Activated T-helper 2 cell treated with anti-CD3 and anti-CD28 coated beads, Interferon-gamma antibody, Interleukin-2, Interleukin-4, amounts not matched to agents 10 μg/mL and 5 μg/mL and 100 μg/mL, durations not matched to agents 14 hours and 24 hours and 36 hours (primary cell): ENCODE data around the gene SETDB1. TPM values are rescaled to one million over a fixed set of nuclear protein-coding genes. Genes with fewer than 3 reads are reported as not detected.
"Not testable (repeated sequence)": the region's sequence is repeated elsewhere in the genome, so short reads cannot be mapped to it uniquely, and the experiment has no call there.

Source experiments
- DNase-seq: peaks from one replicate; pipeline ENCODE4 v3.0.0; 2021; ENCODE audit warnings: low spot score
- H3K27ac Mint-ChIP-seq: one replicate; pipeline ENCODE4 v1.8.0; 2021; ENCODE audit warnings: mixed read lengths
- H3K27me3 Mint-ChIP-seq: one replicate; pipeline ENCODE4 v1.8.0; 2021; ENCODE audit warnings: low read depth, mixed read lengths
- H3K36me3 Mint-ChIP-seq: one replicate; pipeline ENCODE4 v1.8.0; 2021; ENCODE audit warnings: low read depth, mixed read lengths
- H3K4me1 Mint-ChIP-seq: one replicate; pipeline ENCODE4 v1.8.0; 2021; ENCODE audit warnings: low read depth, mixed read lengths
- H3K4me3 Mint-ChIP-seq: one replicate; pipeline ENCODE4 v1.8.0; 2021; ENCODE audit warnings: low read depth, mild to moderate bottlenecking, moderate library complexity, mixed read lengths
- H3K9me3 Mint-ChIP-seq: one replicate; pipeline ENCODE4 v1.8.0; 2021; ENCODE audit warnings: mixed read lengths
- intact Hi-C: fragments of 100-400 bp; cut with micrococcal nuclease; formaldehyde crosslinking; loops from one replicate; pipeline ENCODE4 v1.15.1; 2023
- total RNA-seq: library from RNA; stranded (reverse); gene quantifications from 2 replicates; pipeline ENCODE4 v1.2.3, GENCODE V29; 2022

The SETDB1 gene
- 60.9 and 61.1 TPM in 2 replicates for total RNA-seq

DNA sequence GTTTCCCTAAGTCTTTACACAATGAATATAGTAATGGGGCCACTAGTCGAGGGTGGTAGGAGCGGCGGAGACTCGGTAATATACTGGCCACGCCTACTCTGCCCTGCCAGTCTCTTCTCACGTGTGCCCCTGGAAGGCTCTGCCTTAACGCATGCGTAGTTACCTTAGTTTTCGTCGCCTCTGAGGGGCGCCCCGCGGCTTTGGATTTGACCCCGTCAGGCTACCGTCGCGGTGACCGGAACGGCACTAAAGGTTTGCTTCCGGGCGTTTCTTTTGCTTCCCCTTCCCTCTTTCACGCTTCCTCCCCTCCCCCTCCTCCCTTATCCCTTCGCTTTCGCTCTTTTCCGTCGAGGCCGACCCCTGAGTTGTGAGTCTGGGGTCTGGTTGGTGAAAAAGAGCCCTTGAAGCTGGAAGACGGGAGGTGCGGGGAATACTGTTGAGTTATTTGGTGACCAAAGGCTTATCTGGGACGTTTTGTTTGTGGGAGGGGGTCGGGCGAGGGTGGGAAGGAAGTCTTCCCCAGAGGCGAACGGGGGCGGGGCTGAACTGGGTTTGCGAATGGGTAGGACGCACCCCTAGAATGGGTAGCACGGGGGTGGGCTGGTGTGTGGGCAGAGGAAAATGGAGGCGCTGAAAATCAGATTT lies at the start of gene SETDB1:
Gene SETDB1, plus strand, starts transcription at position 267 of the 645 bp plus-strand sequence. CDS start 1,352 bp downstream, outside the sequence.
- H3K4me3 Mint-ChIP-seq: peak within 1 kb of the TSS; percentile 97
- DNase-seq: peak; percentile 93
- peak within 1 kb of the TSS; percentile 98 for H3K27ac Mint-ChIP-seq
- peaks cover 20% of the 10 kb centered on the region for H3K4me1 Mint-ChIP-seq
- intact Hi-C loops: loop anchor here (1.0 to 10.0 kb wide), 7 partner anchors 47 to 363 kb away; partner anchors contain the start of genes ARNT, ENSA and TNFAIP8L2
- H3K27me3 Mint-ChIP-seq: no peaks in the 10 kb centered on the region
- peaks cover 4% of the 10 kb centered on the region for H3K9me3 Mint-ChIP-seq
- peaks cover 44% of the 10 kb centered on the region for H3K36me3 Mint-ChIP-seq

DNA sequence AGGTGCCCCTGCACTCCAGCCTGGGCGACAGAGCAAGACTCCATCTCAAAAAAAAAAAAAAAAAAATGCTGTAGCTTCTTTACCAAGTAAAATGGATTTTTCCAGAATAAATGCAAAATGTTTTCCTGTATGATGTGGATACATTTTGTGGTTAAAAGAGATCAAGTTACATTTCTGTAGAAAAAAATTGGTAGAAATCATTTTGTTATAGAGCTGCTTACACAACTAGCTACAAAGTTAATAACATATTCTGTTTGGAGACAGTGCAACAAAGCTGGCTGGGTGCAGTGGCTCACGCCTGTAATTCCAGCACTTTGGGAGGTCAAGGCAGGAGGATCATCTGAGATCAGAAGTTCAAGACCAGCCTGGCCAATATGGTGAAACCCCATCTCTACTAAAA lies 47.2 kb upstream of the SETDB1 start:
- H3K4me1 Mint-ChIP-seq: peaks cover 46% of the 10 kb centered on the region
- H3K36me3 Mint-ChIP-seq, H3K4me3 Mint-ChIP-seq, DNase-seq, H3K27me3 Mint-ChIP-seq, H3K9me3 Mint-ChIP-seq, H3K27ac Mint-ChIP-seq: not testable (repeated sequence)
- intact Hi-C loops: loop anchor here (5.0 kb wide), 1 partner anchor 37 kb away; no protein-coding TSS in a partner anchor

DNA sequence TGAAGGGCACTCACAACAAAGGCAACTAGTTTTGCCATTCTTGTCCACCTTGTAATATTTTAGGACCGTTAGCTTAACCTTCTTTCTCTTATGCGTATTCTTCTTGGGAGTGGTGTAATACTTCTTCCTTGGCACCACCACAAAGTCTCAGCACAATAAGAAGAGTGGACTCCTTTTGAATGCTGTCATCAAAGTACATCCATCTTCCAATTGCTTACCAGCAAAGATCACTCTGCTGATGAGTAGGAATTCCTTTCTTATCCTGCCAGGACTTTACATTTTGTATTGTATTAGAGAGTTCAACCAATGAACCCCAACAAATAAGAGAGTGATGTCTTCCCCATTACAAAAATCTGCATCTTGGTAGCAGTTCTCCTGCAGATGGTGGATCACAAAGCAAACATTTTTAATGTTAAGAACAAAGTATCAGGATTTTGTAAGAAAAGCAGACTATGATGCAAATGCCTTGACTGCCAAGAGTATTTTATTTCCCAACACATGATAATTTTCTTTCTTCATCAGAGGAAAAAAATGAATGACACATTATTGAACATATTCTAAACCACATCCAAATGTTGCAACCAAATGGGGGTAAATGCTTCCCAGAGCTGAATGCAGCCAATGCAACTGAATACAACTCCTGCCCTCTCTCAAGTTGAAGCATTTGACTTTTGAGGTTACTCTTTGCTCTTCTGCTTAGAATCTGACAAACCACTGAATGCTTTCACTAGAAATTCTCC lies 44.7 kb upstream of the SETDB1 start:
- Mint-ChIP-seq H3K36me3 (no peaks in the 10 kb centered on the region), H3K9me3 (no peaks in the 10 kb centered on the region)

GRCh38 chr1:150883121-150883520 lies 43.0 kb upstream of the SETDB1 start:
- DNase-seq: not testable (repeated sequence)

More for the DNA sequence above, 44.7 kb upstream of the SETDB1 start:
- H3K27ac Mint-ChIP-seq: no peak overlapping the region
- DNase-seq: no peak
- intact Hi-C loops: no loop called here
- no peak overlapping the region for H3K4me3 Mint-ChIP-seq
- peaks cover 30% of the 10 kb centered on the region for H3K4me1 Mint-ChIP-seq
- no peaks in the 10 kb centered on the region for H3K27me3 Mint-ChIP-seq

GRCh38 chr1:150887018-150887417 lies 39.1 kb upstream of the SETDB1 start, which contains the start of gene CTXND2:
Gene CTXND2 (plus strand): TSS chr1:150887136. CDS start chr1:150912315, 25,179 bp downstream.
- Mint-ChIP-seq H3K9me3 (no peaks in the 10 kb centered on the region), H3K4me1 (peaks cover 45% of the 10 kb centered on the region)
- intact Hi-C loops: no loop called here

More at GRCh38 chr1:150883121-150883520, 43.0 kb upstream of the SETDB1 start:
- H3K9me3 Mint-ChIP-seq, H3K27ac Mint-ChIP-seq, H3K27me3 Mint-ChIP-seq, intact Hi-C loops, H3K36me3 Mint-ChIP-seq, H3K4me3 Mint-ChIP-seq: not testable (repeated sequence)
- peaks cover 35% of the 10 kb centered on the region for H3K4me1 Mint-ChIP-seq

DNA sequence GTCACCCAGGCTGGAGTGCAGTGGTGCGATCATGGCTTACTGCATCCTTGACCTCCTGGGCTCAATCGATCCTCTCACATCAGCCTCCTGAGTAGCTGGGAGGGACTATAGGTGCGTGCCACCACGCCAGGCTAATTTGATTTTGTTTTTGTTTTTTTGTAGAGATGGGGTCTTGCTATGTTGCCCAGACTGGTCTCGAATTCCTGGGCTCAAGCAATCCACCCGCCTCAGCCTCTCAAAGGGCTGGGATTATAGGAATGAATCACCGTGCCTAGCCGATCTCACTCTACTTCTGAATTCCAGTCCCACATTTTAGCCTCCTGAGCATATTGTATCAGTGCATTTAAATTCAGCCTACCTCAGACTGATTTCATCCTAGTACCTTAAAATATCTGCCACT lies 37.4 kb upstream of the SETDB1 start:
- no peaks in the 10 kb centered on the region for H3K36me3 Mint-ChIP-seq
- H3K4me3 Mint-ChIP-seq: no peak overlapping the region
- intact Hi-C loops: no loop called here
- DNase-seq: no peak
- no peaks in the 10 kb centered on the region for H3K9me3 Mint-ChIP-seq
- no peak overlapping the region for H3K27ac Mint-ChIP-seq
- H3K4me1 Mint-ChIP-seq: peaks cover 37% of the 10 kb centered on the region
- H3K27me3 Mint-ChIP-seq: no peaks in the 10 kb centered on the region

More at GRCh38 chr1:150887018-150887417, 39.1 kb upstream of the SETDB1 start, which contains the start of gene CTXND2:
- no peak within 1 kb of the TSS for H3K4me3 Mint-ChIP-seq
- DNase-seq: no peak
- H3K36me3 Mint-ChIP-seq: no peaks in the 10 kb centered on the region
- no peak within 1 kb of the TSS for H3K27ac Mint-ChIP-seq
- H3K27me3 Mint-ChIP-seq: no peaks in the 10 kb centered on the region

DNA sequence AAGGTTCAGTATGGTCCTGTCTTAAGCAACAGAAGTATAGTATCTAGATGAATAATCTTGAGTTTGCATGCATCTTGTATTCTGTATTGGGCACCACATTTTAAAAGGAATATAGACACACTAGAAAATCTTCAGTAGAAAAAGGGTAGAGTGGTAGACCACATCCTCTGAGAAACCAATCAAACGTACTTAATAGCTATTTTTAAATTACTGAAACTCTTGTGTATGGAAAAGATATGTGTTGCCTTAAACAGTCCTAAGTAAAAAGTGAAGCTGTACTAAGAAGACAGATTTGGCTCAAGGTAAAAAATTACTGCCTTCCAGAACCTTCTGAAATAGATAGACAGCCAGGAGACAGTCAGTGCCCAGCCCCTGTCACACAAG lies 36.1 kb upstream of the SETDB1 start:
- Mint-ChIP-seq H3K4me1 (peaks cover 34% of the 10 kb centered on the region), H3K4me3 (peak overlapping the region; percentile 60), H3K27me3 (no peaks in the 10 kb centered on the region), H3K27ac (peak overlapping the region; percentile 64), H3K36me3 (no peaks in the 10 kb centered on the region), H3K9me3 (no peaks in the 10 kb centered on the region)
- no peak for DNase-seq
- intact Hi-C loops: loop anchor here (1.0 to 5.0 kb wide), 3 partner anchors 14 to 48 kb away; partner anchors contain the start of gene ARNT

- H3K4me3 Mint-ChIP-seq: no peak overlapping the region
- intact Hi-C loops: loop anchor here (5.0 kb wide), 1 partner anchor 51 kb away; no protein-coding TSS in a partner anchor
- H3K27ac Mint-ChIP-seq: no peak overlapping the region
- H3K36me3 Mint-ChIP-seq: no peaks in the 10 kb centered on the region
- H3K9me3 Mint-ChIP-seq: no peaks in the 10 kb centered on the region
- peaks cover 7% of the 10 kb centered on the region for H3K27me3 Mint-ChIP-seq
- no peak for DNase-seq
- H3K4me1 Mint-ChIP-seq: peaks cover 34% of the 10 kb centered on the region
Measured at GRCh38 chr1:150893336-150893913, 32.7 kb upstream of the SETDB1 start.

DNA sequence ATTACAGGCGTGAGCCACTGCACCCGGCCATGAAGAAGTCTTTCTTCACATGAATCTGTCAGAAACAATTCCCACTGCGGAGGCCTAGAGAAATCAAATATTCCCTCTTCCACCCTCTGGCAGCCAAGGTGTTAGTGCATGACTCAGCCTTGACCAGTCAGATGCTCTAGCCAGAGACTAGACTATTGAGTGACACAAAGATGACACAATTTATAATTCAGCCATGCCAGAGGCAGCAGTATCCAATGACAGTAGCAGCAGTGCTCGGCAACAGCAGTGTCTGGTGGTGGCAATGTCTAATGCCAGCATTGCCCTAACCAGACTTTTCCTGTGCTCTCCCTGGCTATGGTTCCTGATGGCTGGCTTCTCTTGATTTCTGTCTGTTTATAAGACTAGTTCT lies 30.5 kb upstream of the SETDB1 start:
- intact Hi-C loops: no loop called here
- DNase-seq: no peak
- Mint-ChIP-seq H3K27ac (no peak overlapping the region), H3K36me3 (no peaks in the 10 kb centered on the region), H3K4me3 (no peak overlapping the region), H3K9me3 (no peaks in the 10 kb centered on the region), H3K4me1 (peaks cover 21% of the 10 kb centered on the region), H3K27me3 (peaks cover 7% of the 10 kb centered on the region)

GRCh38 chr1:150899795-150900194 lies 26.4 kb upstream of the SETDB1 start:
- H3K36me3 Mint-ChIP-seq, H3K9me3 Mint-ChIP-seq, intact Hi-C loops, DNase-seq, H3K27me3 Mint-ChIP-seq, H3K4me3 Mint-ChIP-seq, H3K4me1 Mint-ChIP-seq, H3K27ac Mint-ChIP-seq: not testable (repeated sequence)

DNA sequence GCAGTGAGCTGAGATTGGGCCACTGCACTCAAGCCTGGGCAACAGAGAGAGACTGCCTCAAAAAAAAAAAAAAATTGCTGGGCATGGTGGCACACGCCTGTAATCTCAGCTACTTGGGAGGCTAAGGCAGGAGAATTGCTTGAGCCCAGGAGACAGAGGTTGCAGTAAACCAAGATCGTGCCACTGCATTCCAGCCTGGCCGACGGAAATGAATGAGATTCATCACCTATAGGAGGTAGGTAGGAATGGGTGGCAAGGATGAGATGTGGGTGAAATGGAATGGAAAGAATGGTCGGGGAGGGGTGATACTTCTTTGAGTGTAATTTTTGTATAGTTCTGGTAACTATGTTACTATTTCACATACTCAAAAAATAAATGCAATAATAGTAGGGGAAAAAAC lies 23.8 kb upstream of the SETDB1 start:
- no peak for DNase-seq
- Mint-ChIP-seq H3K9me3 (no peaks in the 10 kb centered on the region), H3K36me3 (no peaks in the 10 kb centered on the region), H3K4me1 (peaks cover 5% of the 10 kb centered on the region), H3K27ac (no peak overlapping the region), H3K27me3 (no peaks in the 10 kb centered on the region), H3K4me3 (no peak overlapping the region)
- intact Hi-C loops: no loop called here

GRCh38 chr1:150902751-150903150 lies 23.4 kb upstream of the SETDB1 start:
- H3K27me3 Mint-ChIP-seq: no peaks in the 10 kb centered on the region
- intact Hi-C loops: no loop called here

More at GRCh38 chr1:150902751-150903150, 23.4 kb upstream of the SETDB1 start:
- H3K9me3 Mint-ChIP-seq: no peaks in the 10 kb centered on the region
- peaks cover 7% of the 10 kb centered on the region for H3K4me1 Mint-ChIP-seq
- no peak overlapping the region for H3K4me3 Mint-ChIP-seq
- H3K27ac Mint-ChIP-seq: no peak overlapping the region
- no peaks in the 10 kb centered on the region for H3K36me3 Mint-ChIP-seq
- no peak for DNase-seq
